Ishikawa (cell line): ENCODE data around the gene PSMA2.

Experiments
- EGR1 ChIP-seq: IDR thresholded peaks from 2 replicates; pipeline ENCODE4 v1.6.1; 2012
- FOXM1 ChIP-seq: IDR thresholded peaks from 2 replicates; pipeline ENCODE4 v1.6.1; 2012; ENCODE audit warnings: low read depth, borderline replicate concordance
- TEAD4 ChIP-seq: IDR thresholded peaks from 2 replicates; pipeline ENCODE4 v1.6.1; 2012
- TF ChIP-seq, protein P1 (sequence below): IDR thresholded peaks from 2 replicates; pipeline ENCODE4 v1.6.1; 2012; ENCODE audit warnings: low read depth, mild to moderate bottlenecking

DNA sequence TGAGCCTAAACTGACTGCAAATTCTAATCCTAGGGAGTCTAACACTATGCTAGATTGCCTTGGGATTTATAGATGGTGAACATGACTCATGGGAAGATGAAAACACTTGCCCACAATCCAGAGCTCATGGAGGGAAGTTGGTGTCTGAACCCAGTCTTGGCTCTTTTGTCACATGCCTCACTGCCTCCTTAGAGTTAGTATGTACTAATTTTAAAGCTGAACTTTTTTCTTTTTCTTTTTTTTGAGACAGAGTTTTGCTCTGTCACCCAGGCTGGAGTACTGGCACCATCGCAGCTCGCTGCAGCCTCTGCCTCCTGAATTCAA, 14.6 kb upstream of the PSMA2 start:
- TF ChIP-seq TEAD4 (no peak), EGR1 (no peak), FOXM1 (no peak)
- TF ChIP-seq, protein P1, sequence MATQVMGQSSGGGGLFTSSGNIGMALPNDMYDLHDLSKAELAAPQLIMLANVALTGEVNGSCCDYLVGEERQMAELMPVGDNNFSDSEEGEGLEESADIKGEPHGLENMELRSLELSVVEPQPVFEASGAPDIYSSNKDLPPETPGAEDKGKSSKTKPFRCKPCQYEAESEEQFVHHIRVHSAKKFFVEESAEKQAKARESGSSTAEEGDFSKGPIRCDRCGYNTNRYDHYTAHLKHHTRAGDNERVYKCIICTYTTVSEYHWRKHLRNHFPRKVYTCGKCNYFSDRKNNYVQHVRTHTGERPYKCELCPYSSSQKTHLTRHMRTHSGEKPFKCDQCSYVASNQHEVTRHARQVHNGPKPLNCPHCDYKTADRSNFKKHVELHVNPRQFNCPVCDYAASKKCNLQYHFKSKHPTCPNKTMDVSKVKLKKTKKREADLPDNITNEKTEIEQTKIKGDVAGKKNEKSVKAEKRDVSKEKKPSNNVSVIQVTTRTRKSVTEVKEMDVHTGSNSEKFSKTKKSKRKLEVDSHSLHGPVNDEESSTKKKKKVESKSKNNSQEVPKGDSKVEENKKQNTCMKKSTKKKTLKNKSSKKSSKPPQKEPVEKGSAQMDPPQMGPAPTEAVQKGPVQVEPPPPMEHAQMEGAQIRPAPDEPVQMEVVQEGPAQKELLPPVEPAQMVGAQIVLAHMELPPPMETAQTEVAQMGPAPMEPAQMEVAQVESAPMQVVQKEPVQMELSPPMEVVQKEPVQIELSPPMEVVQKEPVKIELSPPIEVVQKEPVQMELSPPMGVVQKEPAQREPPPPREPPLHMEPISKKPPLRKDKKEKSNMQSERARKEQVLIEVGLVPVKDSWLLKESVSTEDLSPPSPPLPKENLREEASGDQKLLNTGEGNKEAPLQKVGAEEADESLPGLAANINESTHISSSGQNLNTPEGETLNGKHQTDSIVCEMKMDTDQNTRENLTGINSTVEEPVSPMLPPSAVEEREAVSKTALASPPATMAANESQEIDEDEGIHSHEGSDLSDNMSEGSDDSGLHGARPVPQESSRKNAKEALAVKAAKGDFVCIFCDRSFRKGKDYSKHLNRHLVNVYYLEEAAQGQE: no peak
